ENCODE measurements around the gene RAB6D.
"Not testable (repeated sequence)": the region's sequence is repeated elsewhere in the genome, so short reads cannot be mapped to it uniquely, and the experiment has no call there.

RAB6D gene

GRCh38 chr2:131366643-131367042, 2.7 kb upstream of the RAB6D start:
- no peak for DNase-seq (ENCODE audit: low read depth)

GRCh38 chr2:131365452-131365851, 1.5 kb upstream of the RAB6D start:
- no peak for DNase-seq (ENCODE audit: low read depth)

- not testable (repeated sequence) for DNase-seq (ENCODE audit: low read depth)
Measured at GRCh38 chr2:131363213-131363612, 755 bp downstream of the RAB6D start.

DNA sequence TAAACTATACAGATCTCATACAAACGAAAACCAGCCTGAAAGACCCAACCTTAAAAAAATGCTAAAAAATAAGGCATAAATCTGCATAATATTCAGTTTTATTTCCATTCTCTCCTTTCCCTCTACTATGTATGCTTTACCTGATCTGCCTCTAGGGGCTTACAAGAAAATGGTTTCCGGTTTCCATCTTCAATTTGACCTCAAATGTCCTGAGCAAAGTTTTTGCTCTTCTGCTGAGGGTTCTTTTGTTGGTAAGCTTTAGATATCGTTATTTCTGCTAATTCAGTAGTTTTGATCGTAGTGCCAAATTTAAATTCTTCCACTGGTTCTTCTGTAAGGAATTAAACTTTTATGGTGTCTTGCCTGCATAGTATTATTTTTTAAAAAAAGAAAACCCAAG, 2.2 kb downstream of the RAB6D start:
- DNase-seq (ENCODE audit: low read depth): not testable (repeated sequence)

GRCh38 chr2:131353167-131353697, 10.7 kb downstream of the RAB6D start:
- DNase-seq (ENCODE audit: low read depth): not testable (repeated sequence)

GRCh38 chr2:131349021-131349420, 14.9 kb downstream of the RAB6D start:
- no peak for DNase-seq (ENCODE audit: low read depth)

DNA sequence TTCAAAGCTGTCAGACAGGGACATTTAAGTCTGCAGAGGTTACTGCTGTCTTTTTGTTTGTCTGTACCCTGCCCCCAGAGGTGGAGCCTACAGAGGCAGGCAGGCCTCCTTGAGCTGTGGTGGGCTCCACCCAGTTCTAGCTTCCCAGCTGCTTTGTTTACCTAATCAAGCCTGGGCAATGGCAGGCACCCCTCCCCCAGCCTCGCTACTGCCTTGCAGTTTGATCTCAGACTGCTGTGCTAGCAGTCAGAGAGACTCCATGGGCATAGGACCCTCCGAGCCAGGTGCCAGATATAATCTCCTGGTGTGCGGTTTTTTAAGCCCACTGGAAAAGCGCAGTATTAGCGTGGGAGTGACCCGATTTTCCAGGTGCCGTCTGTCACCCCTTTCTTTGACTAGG, 16.9 kb downstream of the RAB6D start:
- not testable (repeated sequence) for DNase-seq (ENCODE audit: low read depth)

DNA sequence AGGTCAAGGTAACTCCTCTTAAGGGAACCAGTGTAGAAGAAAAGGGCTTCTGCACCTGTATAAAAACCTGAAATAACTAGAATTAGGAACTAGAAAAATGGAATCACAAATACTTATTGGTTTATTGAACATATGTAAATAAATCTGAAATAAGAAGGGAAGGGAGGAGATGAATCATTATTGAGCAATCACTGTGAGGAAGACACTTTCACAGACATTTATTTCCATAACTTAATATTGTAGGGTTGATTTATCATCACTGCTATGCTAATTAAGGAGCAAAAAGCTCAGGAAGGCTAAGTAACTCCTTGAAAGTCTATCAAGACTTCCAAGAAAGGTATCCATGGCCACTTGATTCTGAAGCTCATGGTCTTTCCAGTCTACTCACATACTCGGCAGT, 24.7 kb downstream of the RAB6D start:
- DNase-seq (ENCODE audit: low read depth): not testable (repeated sequence)

DNA sequence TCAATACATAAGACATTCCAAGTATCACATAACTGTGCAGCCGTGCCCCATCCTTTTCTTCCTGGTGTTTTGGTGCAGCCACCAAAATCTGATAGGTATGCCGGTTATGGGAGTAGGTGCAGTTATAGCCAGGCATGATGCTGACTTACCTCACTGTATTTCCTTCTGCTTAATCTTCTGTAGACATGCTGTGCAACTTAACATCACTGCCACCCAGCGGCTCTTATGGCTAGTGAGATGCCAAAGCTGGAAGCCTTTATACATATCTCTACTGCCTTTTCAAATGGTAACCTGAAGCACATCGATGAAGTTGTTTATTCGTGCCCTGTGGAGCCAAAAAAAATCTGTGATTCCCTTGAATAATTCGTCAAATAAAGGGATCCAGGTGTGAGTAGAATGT, 28.6 kb downstream of the RAB6D start:
- DNase-seq (ENCODE audit: low read depth): not testable (repeated sequence)

DNA sequence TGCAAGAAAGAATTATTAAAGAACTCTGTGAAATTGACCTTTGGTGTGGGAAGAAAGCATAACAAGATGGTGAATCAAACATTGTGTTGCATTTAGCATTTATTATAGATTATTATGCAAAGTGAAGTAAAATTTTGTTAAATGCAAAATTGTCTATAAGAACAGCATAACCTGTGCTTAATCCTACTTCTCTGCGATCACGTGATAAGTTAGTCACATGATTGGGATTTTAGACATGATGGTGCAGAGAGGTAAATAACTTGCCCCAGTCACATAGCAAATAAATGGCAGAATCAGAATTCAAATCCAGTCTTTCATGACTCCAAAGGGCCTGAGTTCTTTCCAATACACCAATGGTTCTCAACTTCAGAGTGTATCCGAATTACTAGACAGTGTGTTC, 31.3 kb downstream of the RAB6D start:
- not testable (repeated sequence) for DNase-seq (ENCODE audit: low read depth)

GRCh38 chr2:131331000-131331399, 33.0 kb downstream of the RAB6D start:
- not testable (repeated sequence) for DNase-seq (ENCODE audit: low read depth)

GRCh38 chr2:131322209-131322608, 41.8 kb downstream of the RAB6D start:
- no peak for DNase-seq (ENCODE audit: low read depth)

GRCh38 chr2:131321344-131321743, 42.6 kb downstream of the RAB6D start:
- not testable (repeated sequence) for DNase-seq (ENCODE audit: low read depth)

DNA sequence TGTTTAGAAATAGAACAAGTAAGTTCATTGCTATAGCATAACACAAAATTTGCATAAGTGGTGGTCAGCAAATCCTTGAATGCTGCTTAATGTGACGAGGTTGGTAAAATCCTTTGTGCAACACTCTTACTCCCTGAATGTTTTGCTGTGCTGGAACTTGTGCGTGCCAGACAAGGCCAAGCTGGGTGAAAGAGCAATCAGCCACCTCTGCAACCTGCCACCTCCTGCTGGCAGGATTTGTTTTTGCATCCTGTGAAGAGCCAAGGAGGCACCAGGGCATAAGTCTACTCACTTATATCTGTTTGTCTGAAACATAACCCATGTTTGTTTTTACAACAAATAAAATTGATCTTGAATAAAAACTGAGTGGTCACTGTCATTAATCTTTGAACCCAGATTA, 53.0 kb downstream of the RAB6D start:
- not testable (repeated sequence) for DNase-seq (ENCODE audit: low read depth)
